KOPT-K1 (cell line): ENCODE measurements around the gene ARFGAP3.

Experiments
- H3K27ac ChIP-seq: fragments of 200-600 bp; sonication (generic); 2 replicates; pipeline ENCODE4 v1.5.1; 2016; ENCODE audit warnings: antibody characterized with exemption, mild to moderate bottlenecking, low read depth, low read length; ENCODE audit not compliant: poor library complexity, severe bottlenecking
- H3K36me3 ChIP-seq: fragments of 200-600 bp; sonication (generic); 2 replicates; pipeline ENCODE4 v1.5.1; 2017; ENCODE audit warnings: antibody characterized with exemption, mild to moderate bottlenecking, low read length, moderate library complexity; ENCODE audit not compliant: insufficient read depth
- H3K9me3 ChIP-seq: fragments of 200-600 bp; sonication (generic); 2 replicates; pipeline ENCODE4 v1.5.1; 2017; ENCODE audit warnings: antibody characterized with exemption, low read length, mild to moderate bottlenecking; ENCODE audit not compliant: insufficient read depth, poor library complexity, severe bottlenecking

The ARFGAP3 gene

GRCh38 chr22:42860968-42861367 lies 3.9 kb upstream of the ARFGAP3 start:
- H3K9me3 ChIP-seq: no peaks in the 10 kb centered on the region
- no peaks in the 10 kb centered on the region for H3K36me3 ChIP-seq
- no peak overlapping the region for H3K27ac ChIP-seq

- peaks cover 11% of the 10 kb centered on the region; the same call in 1 of the 2 replicates for H3K36me3 ChIP-seq
- H3K27ac ChIP-seq: no peak overlapping the region
- no peaks in the 10 kb centered on the region for H3K9me3 ChIP-seq
Observed at GRCh38 chr22:42857845-42858481, 890 bp upstream of the ARFGAP3 start.

GRCh38 chr22:42856179-42856864 lies 751 bp downstream of the ARFGAP3 start:
- Histone ChIP-seq H3K36me3 (peaks cover 14% of the 10 kb centered on the region), H3K9me3 (no peaks in the 10 kb centered on the region), H3K27ac (peak overlapping the region; percentile 73)

- H3K9me3 ChIP-seq: no peaks in the 10 kb centered on the region
- H3K27ac ChIP-seq: peak overlapping the region; percentile 73
- H3K36me3 ChIP-seq: peaks cover 20% of the 10 kb centered on the region
Observed at GRCh38 chr22:42855721-42856120, 1.4 kb downstream of the ARFGAP3 start.

GRCh38 chr22:42855211-42855610 lies 1.9 kb downstream of the ARFGAP3 start:
- Histone ChIP-seq H3K27ac (no peak overlapping the region), H3K36me3 (peaks cover 21% of the 10 kb centered on the region), H3K9me3 (no peaks in the 10 kb centered on the region)

- no peaks in the 10 kb centered on the region for H3K9me3 ChIP-seq
- no peak overlapping the region for H3K27ac ChIP-seq
- H3K36me3 ChIP-seq: peaks cover 51% of the 10 kb centered on the region
Observed at GRCh38 chr22:42848941-42849550, 8.0 kb downstream of the ARFGAP3 start.

GRCh38 chr22:42847110-42847509 lies 10.0 kb downstream of the ARFGAP3 start:
- no peak overlapping the region for H3K27ac ChIP-seq
- H3K9me3 ChIP-seq: no peaks in the 10 kb centered on the region
- peaks cover 62% of the 10 kb centered on the region for H3K36me3 ChIP-seq

- H3K36me3 ChIP-seq: peaks cover 75% of the 10 kb centered on the region
- H3K9me3 ChIP-seq: no peaks in the 10 kb centered on the region
- H3K27ac ChIP-seq: no peak overlapping the region
Observed at GRCh38 chr22:42844756-42845155, 12.3 kb downstream of the ARFGAP3 start.

GRCh38 chr22:42842658-42843370 lies 14.3 kb downstream of the ARFGAP3 start:
- Histone ChIP-seq H3K27ac (no peak overlapping the region), H3K9me3 (no peaks in the 10 kb centered on the region), H3K36me3 (peaks cover 82% of the 10 kb centered on the region)

- peak overlapping the region; percentile 8 for H3K27ac ChIP-seq
- H3K36me3 ChIP-seq: peaks cover 84% of the 10 kb centered on the region
- H3K9me3 ChIP-seq: no peaks in the 10 kb centered on the region
Observed at GRCh38 chr22:42841444-42841843, 15.6 kb downstream of the ARFGAP3 start.

- Histone ChIP-seq H3K36me3 (peaks cover 84% of the 10 kb centered on the region), H3K27ac (no peak overlapping the region), H3K9me3 (no peaks in the 10 kb centered on the region)
Observed at GRCh38 chr22:42837556-42837955, 19.5 kb downstream of the ARFGAP3 start.

GRCh38 chr22:42836026-42836425 lies 21.0 kb downstream of the ARFGAP3 start:
- Histone ChIP-seq H3K9me3 (no peaks in the 10 kb centered on the region), H3K36me3 (peaks cover 85% of the 10 kb centered on the region), H3K27ac (no peak overlapping the region)

GRCh38 chr22:42834177-42834949 lies 22.7 kb downstream of the ARFGAP3 start:
- no peak overlapping the region for H3K27ac ChIP-seq
- H3K36me3 ChIP-seq: peaks cover 87% of the 10 kb centered on the region
- no peaks in the 10 kb centered on the region for H3K9me3 ChIP-seq

- Histone ChIP-seq H3K27ac (no peak overlapping the region), H3K9me3 (no peaks in the 10 kb centered on the region), H3K36me3 (peaks cover 80% of the 10 kb centered on the region)
Observed at GRCh38 chr22:42833104-42833503, 24.0 kb downstream of the ARFGAP3 start.
